Activated CD8-positive, alpha-beta memory T cell treated with anti-CD3 and anti-CD28 coated beads for 1 hour (primary cell): ENCODE measurements around the gene TMSB10.
A peak's percentile ranks its signal among the peaks of the same experiment; 100 is the strongest.
"Not testable (repeated sequence)": the region's sequence is repeated elsewhere in the genome, so short reads cannot be mapped to it uniquely, and the experiment has no call there.

Source experiments
- DNase-seq, 2 donors: peaks; one replicate each; pipeline ENCODE4 v3.0.0-alpha.2; 2020; ENCODE audit warnings: low read depth in 1 of 2; ENCODE audit errors: extremely low read depth in 1 of 2

The TMSB10 gene

GRCh38 chr2:84927275-84927627 lies 21.8 kb downstream of the TMSB10 start:
- DNase-seq, result no peak

- no peak for DNase-seq
These were observed 25.9 kb downstream of the TMSB10 start for GRCh38 chr2:84931384-84931821.

- no peak for DNase-seq
These were observed 32.9 kb downstream of the TMSB10 start for GRCh38 chr2:84938194-84938879.

GRCh38 chr2:84939426-84940087 lies 34.1 kb downstream of the TMSB10 start:
- peak in 1 of 2 donors; percentile 36 for DNase-seq

- no peak for DNase-seq
These were observed 34.6 kb downstream of the TMSB10 start for GRCh38 chr2:84940088-84940470.

GRCh38 chr2:84940831-84941412 lies 35.5 kb downstream of the TMSB10 start:
- DNase-seq, result no peak

GRCh38 chr2:84942166-84942565 lies 36.7 kb downstream of the TMSB10 start:
- no peak for DNase-seq

GRCh38 chr2:84942964-84943421 lies 37.5 kb downstream of the TMSB10 start:
- DNase-seq, result no peak

- DNase-seq, result no peak
These were observed 38.9 kb downstream of the TMSB10 start for GRCh38 chr2:84944295-84944909.

GRCh38 chr2:84945838-84946203 lies 40.4 kb downstream of the TMSB10 start:
- DNase-seq, result not testable (repeated sequence)

GRCh38 chr2:84946204-84947009 lies 41.0 kb downstream of the TMSB10 start:
- peak in 1 of 2 donors; percentile 24 for DNase-seq

- DNase-seq, result no peak
These were observed 41.6 kb downstream of the TMSB10 start for GRCh38 chr2:84947010-84947593.

- no peak for DNase-seq
These were observed 48.1 kb downstream of the TMSB10 start for GRCh38 chr2:84953535-84953934.

- no peak for DNase-seq
These were observed 48.9 kb downstream of the TMSB10 start for GRCh38 chr2:84954329-84954728.
